Chondrocyte (in vitro differentiated cells): ENCODE results near the gene TAS2R46. TPM values are rescaled to one million over a fixed set of nuclear protein-coding genes. Genes with fewer than 3 reads are reported as not detected.
A peak's percentile ranks its signal among the peaks of the same experiment; 100 is the strongest.
"Not testable (repeated sequence)": the region's sequence is repeated elsewhere in the genome, so short reads cannot be mapped to it uniquely, and the experiment has no call there.

ENCODE experiments used
- DNase-seq: peaks from one replicate; pipeline ENCODE4 v3.0.0; 2021; ENCODE audit warnings: mixed read lengths, low spot score
- H3K27ac Mint-ChIP-seq: one replicate; pipeline ENCODE4 v1.8.0; 2021; ENCODE audit warnings: mild to moderate bottlenecking, moderate library complexity, mixed read lengths; ENCODE audit not compliant: unreplicated experiment
- H3K27me3 Mint-ChIP-seq: 2 replicates; pipeline ENCODE4 v1.8.0; 2021; ENCODE audit warnings: low read depth, mixed read lengths
- H3K36me3 Mint-ChIP-seq: 2 replicates; pipeline ENCODE4 v1.8.0; 2021; ENCODE audit warnings: low read depth, mixed read lengths
- H3K4me1 Mint-ChIP-seq: 2 replicates; pipeline ENCODE4 v1.8.0; 2021; ENCODE audit warnings: low read depth, mild to moderate bottlenecking, mixed read lengths
- H3K4me3 Mint-ChIP-seq: one replicate; pipeline ENCODE4 v1.8.0; 2021; ENCODE audit warnings: mild to moderate bottlenecking, moderate library complexity, mixed read lengths; ENCODE audit not compliant: unreplicated experiment
- H3K9me3 Mint-ChIP-seq: 2 replicates; pipeline ENCODE4 v1.8.0; 2021; ENCODE audit warnings: low read depth, mixed read lengths
- total RNA-seq: library from RNA; stranded (reverse); gene quantifications from 3 replicates; pipeline ENCODE4 v1.2.1, GENCODE V29; 2021
- TF ChIP-seq, protein P1 (sequence below): fragments of 200-600 bp; sonication (generic); IDR thresholded peaks from 2 replicates; pipeline ENCODE4 v1.5.0; 2021; ENCODE audit warnings: antibody characterized with exemption, mild to moderate bottlenecking, moderate library complexity

Gene TAS2R46
- total RNA-seq, 1 donor from 2014 or later = 0.70 TPM

DNA sequence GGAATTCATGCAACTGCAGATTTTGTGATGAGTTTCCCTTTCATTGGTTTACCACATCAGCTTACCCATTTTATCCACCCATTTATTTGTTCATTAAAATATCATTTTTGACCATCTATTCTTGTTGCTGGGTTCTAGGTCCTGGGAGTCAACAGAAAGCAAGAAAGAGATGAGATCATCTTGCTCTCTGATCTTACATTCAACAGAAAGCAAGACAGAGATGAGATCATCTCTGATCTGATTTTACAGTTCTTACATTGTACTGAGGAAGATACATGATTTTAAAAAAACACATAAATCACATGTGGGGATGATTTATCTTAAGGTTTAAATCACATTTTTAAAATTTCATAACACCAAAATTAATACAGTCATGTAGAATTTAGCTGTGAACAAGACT lies 2.3 kb downstream of the TAS2R46 start:
- no peak overlapping the region for H3K27ac Mint-ChIP-seq
- H3K36me3 Mint-ChIP-seq = peaks cover 1% of the 10 kb centered on the region
- H3K4me1 Mint-ChIP-seq = peaks cover 3% of the 10 kb centered on the region
- H3K4me3 Mint-ChIP-seq = no peak overlapping the region
- no peak for DNase-seq
- H3K9me3 Mint-ChIP-seq = no peaks in the 10 kb centered on the region
- no peaks in the 10 kb centered on the region for H3K27me3 Mint-ChIP-seq
- TF ChIP-seq, protein P1, sequence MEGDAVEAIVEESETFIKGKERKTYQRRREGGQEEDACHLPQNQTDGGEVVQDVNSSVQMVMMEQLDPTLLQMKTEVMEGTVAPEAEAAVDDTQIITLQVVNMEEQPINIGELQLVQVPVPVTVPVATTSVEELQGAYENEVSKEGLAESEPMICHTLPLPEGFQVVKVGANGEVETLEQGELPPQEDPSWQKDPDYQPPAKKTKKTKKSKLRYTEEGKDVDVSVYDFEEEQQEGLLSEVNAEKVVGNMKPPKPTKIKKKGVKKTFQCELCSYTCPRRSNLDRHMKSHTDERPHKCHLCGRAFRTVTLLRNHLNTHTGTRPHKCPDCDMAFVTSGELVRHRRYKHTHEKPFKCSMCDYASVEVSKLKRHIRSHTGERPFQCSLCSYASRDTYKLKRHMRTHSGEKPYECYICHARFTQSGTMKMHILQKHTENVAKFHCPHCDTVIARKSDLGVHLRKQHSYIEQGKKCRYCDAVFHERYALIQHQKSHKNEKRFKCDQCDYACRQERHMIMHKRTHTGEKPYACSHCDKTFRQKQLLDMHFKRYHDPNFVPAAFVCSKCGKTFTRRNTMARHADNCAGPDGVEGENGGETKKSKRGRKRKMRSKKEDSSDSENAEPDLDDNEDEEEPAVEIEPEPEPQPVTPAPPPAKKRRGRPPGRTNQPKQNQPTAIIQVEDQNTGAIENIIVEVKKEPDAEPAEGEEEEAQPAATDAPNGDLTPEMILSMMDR = no peak

DNA sequence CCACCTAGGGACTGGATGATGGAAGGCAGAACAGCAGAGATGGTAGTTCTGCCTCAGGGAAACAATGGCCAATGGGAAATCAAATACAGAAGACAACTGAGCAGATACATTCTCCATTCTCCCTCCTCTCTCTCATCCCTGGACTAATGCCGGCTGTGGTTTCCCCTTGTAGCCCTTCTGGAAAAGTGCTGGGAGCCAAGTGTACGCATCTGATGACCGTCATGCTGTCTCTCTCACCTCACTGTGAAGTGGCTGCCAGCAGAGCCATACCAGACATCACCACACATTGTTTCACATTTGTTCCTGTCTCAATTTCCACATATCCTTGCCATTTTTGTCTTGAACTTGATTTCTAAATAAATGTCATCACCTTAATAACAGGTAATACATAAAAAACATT lies 3.1 kb downstream of the TAS2R46 start:
- TF ChIP-seq, protein P1 = no peak
- Mint-ChIP-seq H3K27ac (no peak overlapping the region), H3K4me3 (no peak overlapping the region), H3K36me3 (peaks cover 1% of the 10 kb centered on the region), H3K9me3 (no peaks in the 10 kb centered on the region), H3K4me1 (peaks cover 3% of the 10 kb centered on the region), H3K27me3 (no peaks in the 10 kb centered on the region)
- no peak for DNase-seq

DNA sequence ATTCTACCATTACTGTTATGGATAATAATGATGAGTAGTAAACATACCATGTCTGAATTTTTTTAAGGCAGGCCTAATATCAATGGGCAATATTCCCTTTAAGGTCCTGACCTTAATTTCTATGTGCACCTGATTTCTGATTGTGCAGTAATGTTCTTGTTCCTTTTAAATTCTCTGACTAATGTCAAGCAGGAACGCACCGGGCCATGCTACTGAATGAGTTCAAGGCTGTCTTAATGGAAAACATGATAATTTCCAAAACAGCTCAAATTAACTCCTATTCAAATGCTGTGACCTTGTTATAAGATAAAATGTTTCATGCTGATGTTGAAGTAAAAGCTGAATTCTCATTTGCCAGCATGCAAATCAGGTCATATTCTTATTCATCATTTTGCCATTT lies 6.8 kb downstream of the TAS2R46 start:
- Mint-ChIP-seq H3K4me1 (peaks cover 3% of the 10 kb centered on the region), H3K9me3 (peaks cover 13% of the 10 kb centered on the region), H3K4me3 (no peak overlapping the region), H3K27ac (no peak overlapping the region), H3K27me3 (no peaks in the 10 kb centered on the region), H3K36me3 (peaks cover 9% of the 10 kb centered on the region)
- no peak for DNase-seq
- TF ChIP-seq, protein P1 = no peak

DNA sequence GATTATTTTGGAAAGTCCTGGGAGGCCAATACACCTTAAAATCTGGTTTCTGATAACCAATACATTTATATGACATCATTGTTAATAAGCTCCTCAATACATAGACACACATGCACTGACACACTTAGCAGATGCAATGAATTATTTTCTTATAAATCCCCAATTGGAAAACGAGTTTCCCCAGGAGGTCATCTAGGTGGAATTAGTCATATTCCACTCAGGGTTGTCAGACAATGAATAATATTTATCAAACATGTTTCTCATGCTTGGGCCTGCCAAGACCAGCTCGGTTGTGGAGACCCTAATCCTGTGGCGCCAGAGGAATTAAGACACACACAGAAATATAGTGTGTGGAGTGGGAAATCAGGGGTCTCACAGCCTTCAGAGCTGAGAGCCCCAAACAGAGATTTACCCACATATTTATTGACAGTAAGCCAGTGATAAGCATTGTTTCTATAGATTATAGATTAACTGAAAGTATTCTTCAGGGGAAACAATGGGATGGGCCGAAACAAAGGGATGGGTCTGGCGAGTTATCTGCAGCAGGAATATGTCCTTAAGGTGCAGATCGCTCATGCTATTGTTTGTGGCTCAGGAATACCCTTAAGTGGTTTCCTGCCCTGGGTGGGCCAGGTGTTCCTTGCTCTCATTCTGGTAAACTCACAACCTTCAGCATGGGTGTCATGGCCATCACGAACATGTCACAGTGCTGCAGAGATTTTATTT lies 12.1 kb downstream of the TAS2R46 start:
- not testable (repeated sequence) for H3K4me1 Mint-ChIP-seq, DNase-seq, H3K4me3 Mint-ChIP-seq, H3K27me3 Mint-ChIP-seq
- peaks cover 21% of the 10 kb centered on the region for H3K9me3 Mint-ChIP-seq
- peak overlapping the region; percentile 27 for H3K27ac Mint-ChIP-seq
- H3K36me3 Mint-ChIP-seq = peaks cover 18% of the 10 kb centered on the region

DNA sequence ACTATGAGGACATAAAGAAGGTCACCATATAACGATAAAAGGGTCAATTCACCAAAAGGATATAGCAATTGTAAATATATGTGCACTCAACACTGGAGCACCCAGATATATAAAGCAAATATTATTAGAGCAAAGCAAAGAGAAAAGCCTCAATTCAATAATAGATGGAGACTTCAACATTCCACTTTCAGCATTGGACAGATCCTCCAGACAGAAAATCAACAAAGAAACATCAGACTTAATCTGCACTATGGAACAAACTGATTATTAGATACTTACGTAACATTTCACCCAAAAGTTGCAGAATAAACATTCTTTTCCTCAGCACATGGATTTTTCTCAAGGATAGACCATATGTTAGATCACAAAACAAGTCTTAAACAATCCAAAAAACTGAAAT lies 20.7 kb downstream of the TAS2R46 start:
- H3K27me3 Mint-ChIP-seq, H3K27ac Mint-ChIP-seq, H3K4me1 Mint-ChIP-seq, H3K4me3 Mint-ChIP-seq, DNase-seq: not testable (repeated sequence)
- Mint-ChIP-seq H3K36me3 (peaks cover 11% of the 10 kb centered on the region), H3K9me3 (peaks cover 13% of the 10 kb centered on the region)

DNA sequence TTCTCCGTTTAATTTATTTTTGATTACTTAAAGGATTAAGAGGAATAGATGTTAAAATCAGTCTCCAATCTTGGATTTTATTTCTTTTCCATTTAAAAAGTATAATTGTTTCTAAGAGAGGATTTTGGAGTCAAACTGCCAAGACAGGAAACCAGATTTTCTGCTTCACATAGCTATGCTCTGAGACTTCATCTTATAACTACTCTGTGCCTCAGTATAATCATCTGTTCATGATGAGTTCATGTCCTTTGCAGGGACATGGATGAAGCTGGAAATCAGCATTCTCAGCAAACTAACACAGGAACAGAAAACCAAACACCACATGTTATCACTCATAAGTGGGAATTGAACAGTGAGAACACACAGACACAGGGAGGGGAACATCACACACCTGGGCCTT lies 21.9 kb downstream of the TAS2R46 start:
- TF ChIP-seq, protein P1 = no peak
- DNase-seq = no peak
- peaks cover 13% of the 10 kb centered on the region for H3K9me3 Mint-ChIP-seq
- H3K27me3 Mint-ChIP-seq = no peaks in the 10 kb centered on the region
- H3K27ac Mint-ChIP-seq = no peak overlapping the region
- peaks cover 12% of the 10 kb centered on the region for H3K36me3 Mint-ChIP-seq
- no peak overlapping the region for H3K4me3 Mint-ChIP-seq
- peaks cover 8% of the 10 kb centered on the region for H3K4me1 Mint-ChIP-seq
